Measurements from ENCODE around the gene SPG11. TPM values are rescaled to one million over a fixed set of nuclear protein-coding genes. Genes with fewer than 3 reads are reported as not detected.

Gene SPG11
- total and polyA plus RNA-seq, 2 donors from 2014 or later = 35.3 to 100 TPM

- Histone ChIP-seq H3K36me3 (ENCODE audit: control insufficient read depth in 2 of 3, insufficient read depth in 3 of 3, low read length in 3 of 3) (peaks cover 0 to 23% (median 13%) of the 10 kb centered on the region in 3 donors), H3K27ac (ENCODE audit: low read depth in 2 of 2, low read length in 2 of 2) (no peak overlapping the region), H3K4me3 (ENCODE audit: low read length in 3 of 3) (no peak overlapping the region), H3K9ac (ENCODE audit: low read length in 3 of 3) (no peak overlapping the region), H3K4me1 (ENCODE audit: control insufficient read depth in 2 of 3, insufficient read depth in 2 of 3, low read depth in 1 of 3, low read length in 3 of 3) (no peaks in the 10 kb centered on the region), H3K9me3 (ENCODE audit: control insufficient read depth in 2 of 3, insufficient read depth in 1 of 3, low read length in 3 of 3) (no peaks in the 10 kb centered on the region), H3K27me3 (ENCODE audit: control insufficient read depth, insufficient read depth, low read length) (no peaks in the 10 kb centered on the region)
- DNase-seq (no peak), FAIRE-seq (no peak)
- TF ChIP-seq CTCF (IDR thresholded peaks at IDR 0.05; ENCODE audit: borderline replicate concordance, extremely low read depth, insufficient read depth) = no peak
- intact Hi-C loops (cut with DNase I) = no loop called here
Observed at GRCh38 chr15:44580105-44580504, 83.4 kb downstream of the SPG11 start.

- DNase-seq = no peak
- no peaks in the 10 kb centered on the region for H3K9me3 ChIP-seq (ENCODE audit: control insufficient read depth in 2 of 3, insufficient read depth in 1 of 3, low read length in 3 of 3)
- H3K36me3 ChIP-seq (ENCODE audit: control insufficient read depth in 2 of 3, insufficient read depth in 3 of 3, low read length in 3 of 3) = peaks cover 0 to 25% (median 7%) of the 10 kb centered on the region in 3 donors
- no peaks in the 10 kb centered on the region for H3K27me3 ChIP-seq (ENCODE audit: control insufficient read depth, insufficient read depth, low read length)
- FAIRE-seq = no peak
- no peak overlapping the region for H3K4me3 ChIP-seq (ENCODE audit: low read length in 3 of 3)
- TF ChIP-seq CTCF (IDR thresholded peaks at IDR 0.05; ENCODE audit: borderline replicate concordance, extremely low read depth, insufficient read depth) = no peak
- H3K9ac ChIP-seq (ENCODE audit: low read length in 3 of 3) = no peak overlapping the region
- intact Hi-C loops (cut with DNase I) = no loop called here
- H3K27ac ChIP-seq (ENCODE audit: low read depth in 2 of 2, low read length in 2 of 2) = no peak overlapping the region
- H3K4me1 ChIP-seq (ENCODE audit: control insufficient read depth in 2 of 3, insufficient read depth in 2 of 3, low read depth in 1 of 3, low read length in 3 of 3) = no peaks in the 10 kb centered on the region
Observed at GRCh38 chr15:44574734-44575133, 88.7 kb downstream of the SPG11 start.

GRCh38 chr15:44573386-44573785 is 90.1 kb downstream of the SPG11 start:
- no peak overlapping the region for H3K9ac ChIP-seq (ENCODE audit: low read length in 3 of 3)
- peaks cover 0 to 28% (median 7%) of the 10 kb centered on the region in 3 donors for H3K36me3 ChIP-seq (ENCODE audit: control insufficient read depth in 2 of 3, insufficient read depth in 3 of 3, low read length in 3 of 3)
- no peaks in the 10 kb centered on the region for H3K27me3 ChIP-seq (ENCODE audit: control insufficient read depth, insufficient read depth, low read length)
- H3K27ac ChIP-seq (ENCODE audit: low read depth in 2 of 2, low read length in 2 of 2) = no peak overlapping the region
- no peak overlapping the region for H3K4me3 ChIP-seq (ENCODE audit: low read length in 3 of 3)
- no peaks in the 10 kb centered on the region for H3K9me3 ChIP-seq (ENCODE audit: control insufficient read depth in 2 of 3, insufficient read depth in 1 of 3, low read length in 3 of 3)
- intact Hi-C loops (cut with DNase I) = no loop called here
- no peaks in the 10 kb centered on the region for H3K4me1 ChIP-seq (ENCODE audit: control insufficient read depth in 2 of 3, insufficient read depth in 2 of 3, low read depth in 1 of 3, low read length in 3 of 3)
- no peak for DNase-seq
- TF ChIP-seq CTCF (IDR thresholded peaks at IDR 0.05; ENCODE audit: borderline replicate concordance, extremely low read depth, insufficient read depth) = no peak
- no peak for FAIRE-seq

- H3K27ac ChIP-seq (ENCODE audit: low read depth in 2 of 2, low read length in 2 of 2) = no peak overlapping the region
- peaks cover 11 to 50% (median 29%) of the 10 kb centered on the region in 3 donors for H3K36me3 ChIP-seq (ENCODE audit: control insufficient read depth in 2 of 3, insufficient read depth in 3 of 3, low read length in 3 of 3)
- no peaks in the 10 kb centered on the region for H3K4me1 ChIP-seq (ENCODE audit: control insufficient read depth in 2 of 3, insufficient read depth in 2 of 3, low read depth in 1 of 3, low read length in 3 of 3)
- no peaks in the 10 kb centered on the region for H3K27me3 ChIP-seq (ENCODE audit: control insufficient read depth, insufficient read depth, low read length)
- FAIRE-seq (no peak), DNase-seq (no peak)
- no peak overlapping the region for H3K9ac ChIP-seq (ENCODE audit: low read length in 3 of 3)
- peaks cover 0 to 2% (median 2%) of the 10 kb centered on the region in 3 donors for H3K9me3 ChIP-seq (ENCODE audit: control insufficient read depth in 2 of 3, insufficient read depth in 1 of 3, low read length in 3 of 3)
- no peak for TF ChIP-seq CTCF (IDR thresholded peaks at IDR 0.05; ENCODE audit: borderline replicate concordance, extremely low read depth, insufficient read depth)
- intact Hi-C loops (cut with DNase I) = no loop called here
- H3K4me3 ChIP-seq (ENCODE audit: low read length in 3 of 3) = no peak overlapping the region
Observed at GRCh38 chr15:44570361-44570760, 93.1 kb downstream of the SPG11 start.
